HG03108 (cell line): ENCODE measurements around the gene STRA6.

ENCODE experiments used
- ATAC-seq: cut with Tn5 transposase; IDR thresholded peaks from one replicate; pipeline ENCODE4 v1.9.1; 2021; ENCODE audit warnings: moderate library complexity; ENCODE audit not compliant: unreplicated experiment

Gene STRA6

GRCh38 chr15:74227968-74228722 is 25.6 kb upstream of the STRA6 start:
- ATAC-seq: no peak

DNA sequence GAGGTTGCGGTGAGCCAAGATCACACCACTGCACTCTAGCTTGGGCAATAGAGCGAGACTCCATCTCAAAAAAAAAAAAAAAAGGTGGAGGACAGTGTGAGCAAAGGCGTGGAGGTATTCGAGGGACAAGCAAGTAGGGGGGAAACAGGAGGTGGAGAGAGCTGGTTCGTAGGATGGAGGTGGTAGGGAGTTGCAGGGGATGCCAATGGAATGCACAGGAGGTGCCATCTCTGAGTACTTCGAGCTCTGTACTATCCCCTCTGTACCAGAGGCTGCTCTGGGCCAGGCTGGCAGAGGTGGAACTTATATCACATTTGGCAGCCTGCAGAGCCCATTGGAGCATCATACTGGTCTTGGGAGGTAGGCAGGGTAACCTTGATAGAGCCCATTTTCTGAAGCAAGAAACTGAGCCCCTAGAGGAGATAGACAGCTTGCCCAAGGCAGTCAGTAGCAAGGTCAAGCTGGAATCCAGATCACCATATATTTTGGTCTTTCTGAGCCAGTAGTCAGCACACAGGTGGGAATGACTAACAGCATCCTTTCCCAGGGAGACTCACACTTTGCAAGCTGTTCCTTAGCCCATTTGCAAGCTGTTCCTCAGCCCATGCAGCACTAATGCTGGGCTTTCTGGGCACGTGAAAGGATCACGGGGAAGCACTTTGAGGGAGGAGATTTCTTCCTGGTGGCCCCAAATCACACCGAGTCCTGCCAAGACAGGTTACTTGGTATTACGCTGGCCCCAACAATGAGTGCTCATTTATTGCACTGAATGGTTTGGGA is 24.4 kb upstream of the STRA6 start:
- no peak for ATAC-seq

DNA sequence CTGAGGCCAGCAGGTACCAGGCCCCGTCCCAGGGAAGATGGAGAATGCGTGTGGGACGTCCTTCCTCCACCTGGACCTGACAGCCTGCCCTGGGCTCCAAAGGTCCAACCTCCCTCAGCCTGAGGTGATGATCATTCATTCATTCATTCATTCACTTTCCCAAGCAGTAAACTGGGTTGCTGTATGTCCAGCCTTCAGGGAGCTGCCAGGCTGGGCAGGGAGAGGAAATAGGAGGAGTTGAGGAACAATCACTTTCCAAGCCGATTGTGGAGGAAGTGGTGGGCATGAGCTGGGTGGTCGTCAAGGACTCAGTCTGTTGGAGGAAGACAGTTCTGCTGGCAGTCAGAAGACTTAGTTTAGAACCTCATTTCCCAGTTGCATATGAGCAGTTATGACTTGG is 23.3 kb upstream of the STRA6 start:
- no peak for ATAC-seq

DNA sequence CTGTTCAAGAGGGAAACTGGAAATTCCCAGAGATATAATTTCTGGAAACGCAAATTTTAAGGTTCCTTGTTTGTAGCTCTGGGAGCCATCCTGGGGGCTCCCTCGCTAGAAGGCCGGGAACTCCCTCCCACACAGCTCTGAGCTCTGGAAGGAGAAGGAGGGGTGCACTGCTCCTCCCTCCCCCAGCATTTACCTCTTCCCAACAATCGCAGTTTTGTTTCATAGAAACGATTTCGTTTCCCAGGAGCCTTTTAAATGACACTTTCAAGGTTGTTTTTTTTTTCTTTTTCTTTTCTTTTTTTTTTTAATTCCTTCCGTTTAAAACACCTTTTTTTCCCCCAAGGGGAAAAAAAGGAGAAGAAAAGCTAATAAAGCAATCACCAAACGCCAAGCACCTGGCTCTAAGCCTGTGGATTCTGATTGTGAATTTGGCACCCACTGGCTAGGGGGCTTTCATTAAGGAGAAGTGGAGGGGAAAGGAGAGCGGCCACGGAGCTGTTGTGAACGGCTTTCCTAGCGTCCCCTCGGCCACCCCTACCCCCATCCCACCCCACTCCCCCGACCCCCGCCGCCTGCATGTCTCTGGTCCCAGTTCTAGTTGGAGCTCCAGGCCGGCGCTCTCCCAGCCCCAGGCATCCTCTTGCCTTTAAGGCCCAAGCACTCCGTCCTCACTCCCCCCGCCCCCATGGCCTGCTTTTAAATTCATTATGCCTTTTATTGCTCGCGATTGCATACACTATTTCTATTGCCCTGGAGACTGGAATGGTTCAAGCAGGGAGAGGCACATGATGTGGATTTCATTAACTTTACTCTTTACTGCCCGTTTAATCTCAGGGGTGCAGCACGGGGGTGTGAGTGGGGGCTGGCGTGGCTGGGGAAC is 19.9 kb upstream of the STRA6 start:
- no peak for ATAC-seq

GRCh38 chr15:74221399-74222239 is 19.0 kb upstream of the STRA6 start:
- no peak for ATAC-seq

DNA sequence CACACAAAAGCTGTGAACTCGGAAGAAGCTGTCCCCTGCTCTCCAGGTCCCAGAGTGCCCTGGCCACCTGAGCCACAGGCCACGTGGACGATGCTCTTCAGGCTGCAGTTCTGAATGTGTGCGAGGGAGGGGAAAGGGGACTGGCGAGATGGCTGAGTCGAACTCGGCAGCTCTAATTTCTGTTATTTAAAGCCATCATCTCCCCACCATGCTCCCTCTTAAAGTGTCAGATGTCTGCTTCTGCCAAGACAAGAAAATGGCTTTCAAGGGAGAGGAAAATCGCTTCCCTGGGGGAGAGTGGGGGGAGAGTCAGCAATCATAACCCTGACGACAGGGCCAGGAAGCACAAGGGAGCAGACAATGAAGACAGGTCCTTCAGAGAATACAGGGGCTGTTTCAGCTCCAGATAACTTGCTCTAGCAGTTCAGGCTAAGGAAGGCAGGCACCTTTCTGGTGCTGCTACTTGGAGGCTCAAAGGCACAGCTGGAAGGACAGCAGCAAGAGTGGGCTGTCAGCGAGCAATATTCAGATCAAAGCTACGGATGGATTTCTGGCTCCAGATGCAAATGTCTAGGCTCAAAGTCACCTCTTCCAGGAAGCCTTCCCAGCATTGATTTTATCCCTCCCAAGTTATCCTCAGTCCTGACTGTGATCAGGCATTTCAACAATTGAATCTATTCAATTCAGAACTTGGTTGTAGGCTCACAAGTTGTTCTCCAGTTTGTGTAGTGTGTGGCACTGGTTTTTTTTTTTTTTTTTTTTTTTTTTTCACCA is 18.1 kb upstream of the STRA6 start:
- ATAC-seq: no peak

DNA sequence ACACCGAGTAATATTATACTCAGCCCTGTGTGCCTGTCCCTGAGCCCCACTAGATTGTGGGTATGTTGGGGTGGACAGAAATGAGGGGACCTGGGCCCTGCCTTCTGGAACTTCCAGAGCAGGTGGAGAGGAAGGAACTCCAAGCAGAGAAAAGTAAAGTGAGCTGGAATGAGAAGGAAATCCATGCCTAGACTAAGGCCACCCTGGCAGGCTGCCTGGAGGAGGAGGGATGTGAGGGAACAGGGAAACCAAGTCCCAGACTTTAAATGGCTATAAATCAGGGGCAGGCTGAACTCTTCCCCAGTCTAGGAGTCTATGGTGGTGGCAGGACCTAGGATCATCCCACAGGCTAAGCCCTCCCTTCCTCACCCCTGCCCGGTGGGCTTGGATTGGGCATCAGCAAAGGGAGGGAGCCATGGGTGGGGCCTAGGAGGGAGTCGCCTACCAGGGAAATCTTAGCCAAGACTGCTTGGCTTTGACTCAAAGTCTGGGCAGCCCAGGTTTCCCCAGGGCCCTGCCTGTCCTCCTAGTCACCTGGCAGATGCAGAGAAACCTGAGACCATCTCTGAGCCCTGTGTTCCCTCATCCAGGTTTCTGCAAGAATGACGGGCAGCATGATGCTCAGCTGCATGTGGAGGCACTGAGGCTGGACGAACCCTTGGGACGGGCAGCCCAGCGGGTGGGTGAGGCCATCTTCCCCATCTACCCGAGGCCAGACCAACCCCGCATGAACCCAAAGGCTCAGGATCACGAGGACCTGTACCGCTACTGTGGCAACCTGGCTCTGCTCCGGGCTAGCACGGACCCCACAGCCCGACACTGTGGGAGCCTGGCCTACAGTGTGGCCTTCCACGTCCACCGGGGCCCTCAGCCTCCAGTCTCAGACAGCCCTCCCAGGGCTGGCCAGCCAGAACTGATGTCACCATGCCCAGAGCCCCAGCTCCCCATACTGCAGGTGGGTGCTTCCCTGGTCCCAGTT is 15.6 kb upstream of the STRA6 start:
- no peak for ATAC-seq

GRCh38 chr15:74216949-74217348 is 14.4 kb upstream of the STRA6 start:
- ATAC-seq: no peak

DNA sequence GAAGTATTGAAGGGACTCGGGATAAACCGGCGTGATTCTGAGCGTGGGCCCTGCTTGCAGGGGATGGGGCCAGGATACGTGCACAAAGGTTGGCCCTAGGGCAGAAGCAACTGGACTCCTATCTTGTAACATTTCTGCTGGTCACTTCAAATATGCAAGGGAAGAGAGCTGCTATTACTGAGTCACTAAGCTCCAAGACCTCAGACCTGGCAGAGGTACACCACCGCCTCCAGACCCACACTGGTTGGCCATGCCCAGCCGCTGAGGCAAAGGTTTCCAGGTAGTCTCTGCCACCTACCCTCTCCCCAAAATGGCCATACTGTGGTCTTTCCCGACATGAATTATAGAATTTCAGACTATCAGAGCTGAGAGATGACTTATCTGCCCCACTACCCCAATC is 13.4 kb upstream of the STRA6 start:
- no peak for ATAC-seq

DNA sequence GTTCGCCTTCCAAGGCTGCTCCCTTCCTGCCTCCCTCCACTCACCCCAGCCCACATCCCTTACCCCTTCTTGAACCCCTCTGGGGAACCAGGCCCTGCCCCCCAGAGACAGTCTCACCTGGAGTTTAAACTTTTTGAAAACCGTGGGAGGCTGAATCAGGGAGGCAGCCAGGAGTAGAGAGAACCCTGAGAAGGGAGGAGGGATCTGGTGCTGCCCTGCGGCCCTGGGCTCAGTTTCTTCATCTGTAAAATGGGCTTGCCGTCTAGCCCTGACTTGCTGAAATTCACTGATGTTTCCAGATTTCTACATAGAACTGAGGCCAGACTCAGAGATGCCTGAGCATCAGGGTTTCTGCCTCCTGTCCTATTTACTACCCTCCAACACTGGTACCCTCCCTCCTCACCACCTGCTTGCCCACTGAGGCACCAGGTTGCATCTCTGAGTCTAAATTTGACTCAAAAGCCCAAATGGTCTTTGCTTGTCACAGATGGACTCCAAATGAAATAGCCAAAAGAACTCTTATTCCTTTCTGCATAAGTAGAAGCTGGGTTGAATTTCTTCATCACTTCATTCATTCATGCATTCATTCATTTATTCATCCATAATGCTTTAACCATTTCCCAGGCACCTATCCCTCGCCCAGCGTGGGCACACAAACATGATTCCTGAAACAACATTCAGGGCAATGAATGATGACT is 11.9 kb upstream of the STRA6 start:
- no peak for ATAC-seq

GRCh38 chr15:74213858-74214284 is 11.3 kb upstream of the STRA6 start:
- no peak for ATAC-seq

- no peak for ATAC-seq
Observed at GRCh38 chr15:74212494-74212893, 9.9 kb upstream of the STRA6 start.

DNA sequence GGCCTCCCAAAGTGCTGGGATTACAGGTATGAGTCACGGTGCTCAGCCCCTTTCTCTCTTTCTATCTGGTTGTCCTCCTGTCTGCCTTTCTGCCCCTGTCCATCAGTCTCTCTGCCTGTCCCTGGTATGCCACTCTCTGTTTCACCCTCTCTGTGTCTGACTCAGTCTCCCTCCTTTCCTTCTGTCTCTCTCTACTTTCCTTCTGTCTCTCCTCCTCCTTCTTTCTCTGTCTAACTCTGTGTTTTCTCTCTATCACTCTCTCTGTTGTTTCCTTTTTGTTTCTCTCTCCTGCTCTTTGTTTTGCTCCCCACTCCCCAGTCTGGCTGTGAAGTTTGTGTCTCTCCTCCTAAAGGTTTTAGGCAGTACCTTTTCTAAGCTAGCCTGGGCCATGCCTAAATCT is 9.1 kb upstream of the STRA6 start:
- no peak for ATAC-seq

- ATAC-seq: no peak
Observed at GRCh38 chr15:74210729-74211128, 8.1 kb upstream of the STRA6 start.

- no peak for ATAC-seq
Observed at GRCh38 chr15:74209997-74210671, 7.5 kb upstream of the STRA6 start.

GRCh38 chr15:74209560-74209958 is 7.0 kb upstream of the STRA6 start:
- ATAC-seq: no peak

- no peak for ATAC-seq
Observed at GRCh38 chr15:74208901-74209559, 6.4 kb upstream of the STRA6 start.
